Ammon's horn (tissue), 1 donor: Measurements from ENCODE around the gene ACAP1.
A peak's percentile ranks its signal among the peaks of the same experiment; 100 is the strongest.

Experiments used
- DNase-seq: peaks from one replicate; pipeline ENCODE4 v3.0.0-alpha.2; 2016; ENCODE audit warnings: low spot score

The ACAP1 gene

GRCh38 chr17:7336240-7337175, at the start of gene ACAP1:
Gene ACAP1 (plus strand): TSS chr17:7336529. CDS start chr17:7336735, 206 bp downstream.
- DNase-seq, result no peak

DNA sequence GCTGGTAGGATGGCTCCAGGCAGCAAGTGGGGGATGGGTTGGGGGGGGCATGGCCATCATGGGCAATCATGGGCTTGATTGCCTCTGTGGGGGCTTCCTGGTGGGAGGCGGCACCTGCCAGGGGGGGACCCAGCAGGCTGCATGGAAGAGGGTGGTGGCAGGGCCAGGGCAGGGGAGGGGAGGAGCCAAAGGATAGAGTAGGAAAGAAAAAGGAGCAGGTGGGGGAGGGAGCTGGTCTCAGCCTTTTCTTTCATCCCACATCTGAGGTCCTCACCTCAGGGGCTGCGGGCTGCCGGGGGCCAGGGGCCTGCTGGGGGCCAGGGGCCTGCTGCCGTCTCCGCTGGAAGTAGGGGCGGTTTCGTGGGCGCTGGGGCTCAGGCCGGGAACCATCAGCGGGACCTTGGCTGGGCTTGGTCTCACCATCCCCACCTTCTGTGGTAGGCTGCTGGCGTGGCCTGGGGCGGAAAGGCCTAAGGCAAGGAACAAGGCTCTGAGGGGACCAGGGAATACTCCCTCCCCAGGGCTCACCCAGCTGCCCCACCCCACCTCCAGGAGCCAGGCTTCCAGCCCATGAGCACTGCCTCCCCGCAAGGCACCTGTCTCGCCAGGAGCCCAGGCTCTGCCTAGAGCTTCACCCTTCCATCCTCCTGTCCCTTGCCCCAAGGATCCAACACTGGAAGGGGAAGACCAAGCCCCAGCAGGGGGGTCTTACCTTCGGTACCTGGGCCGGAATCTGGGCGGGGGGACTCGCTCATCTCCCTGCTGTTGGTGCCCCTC, 46.9 kb upstream of the ACAP1 start:
- DNase-seq, result no peak

GRCh38 chr17:7290166-7290565, 46.2 kb upstream of the ACAP1 start:
- DNase-seq, result no peak

- no peak for DNase-seq
Measured at GRCh38 chr17:7290685-7291084, 45.6 kb upstream of the ACAP1 start.

DNA sequence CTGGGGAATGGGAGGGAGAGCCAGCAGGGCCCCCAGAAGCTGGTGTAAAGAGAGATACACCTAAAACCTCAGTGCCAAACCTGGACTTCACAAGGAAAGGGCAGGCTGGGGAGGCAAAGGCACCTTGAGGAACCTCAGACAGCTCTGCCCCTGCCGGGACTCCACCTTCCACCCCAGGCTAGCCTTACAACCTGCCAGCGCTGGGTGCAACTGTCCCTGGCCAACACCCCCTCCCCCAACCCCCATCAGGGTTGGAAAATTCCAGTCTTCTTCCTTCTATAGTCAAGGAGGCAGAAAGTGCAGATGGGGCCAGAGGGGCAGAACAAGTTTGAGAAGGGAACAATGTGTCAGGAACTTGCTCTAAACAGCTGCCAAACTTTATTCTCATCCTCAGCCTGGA, 44.1 kb upstream of the ACAP1 start:
- DNase-seq, result no peak

DNA sequence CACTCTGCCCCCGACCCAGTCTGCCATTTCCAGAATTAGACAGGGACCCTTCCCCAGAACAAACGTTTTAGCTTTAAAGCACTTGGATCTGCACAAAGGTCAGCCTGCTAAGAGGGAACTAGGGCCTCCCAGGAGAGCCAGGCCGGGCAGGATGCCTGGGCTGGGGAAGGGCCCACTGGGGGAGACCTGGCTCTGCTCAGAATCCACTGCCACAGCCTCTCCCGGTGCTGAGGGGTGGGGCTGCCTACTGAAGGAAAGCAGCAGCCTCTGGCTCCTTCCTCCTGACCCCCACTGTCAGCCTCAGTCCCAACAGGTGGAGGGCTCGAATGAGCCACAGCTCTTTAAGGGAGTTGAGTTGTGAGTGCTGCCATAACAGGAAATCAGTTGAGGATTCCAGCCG, 43.6 kb upstream of the ACAP1 start:
- DNase-seq, result no peak

GRCh38 chr17:7293159-7293558, 43.2 kb upstream of the ACAP1 start:
- no peak for DNase-seq

GRCh38 chr17:7293816-7294613, 42.3 kb upstream of the ACAP1 start:
- no peak for DNase-seq

- peak; percentile 30 for DNase-seq
Measured at GRCh38 chr17:7294614-7295153, 41.6 kb upstream of the ACAP1 start, which contains the start of gene YBX2. Gene YBX2 (minus strand): TSS chr17:7294639. CDS start chr17:7294500, 139 bp downstream.

- no peak for DNase-seq
Measured at GRCh38 chr17:7295230-7296180, 40.8 kb upstream of the ACAP1 start.

DNA sequence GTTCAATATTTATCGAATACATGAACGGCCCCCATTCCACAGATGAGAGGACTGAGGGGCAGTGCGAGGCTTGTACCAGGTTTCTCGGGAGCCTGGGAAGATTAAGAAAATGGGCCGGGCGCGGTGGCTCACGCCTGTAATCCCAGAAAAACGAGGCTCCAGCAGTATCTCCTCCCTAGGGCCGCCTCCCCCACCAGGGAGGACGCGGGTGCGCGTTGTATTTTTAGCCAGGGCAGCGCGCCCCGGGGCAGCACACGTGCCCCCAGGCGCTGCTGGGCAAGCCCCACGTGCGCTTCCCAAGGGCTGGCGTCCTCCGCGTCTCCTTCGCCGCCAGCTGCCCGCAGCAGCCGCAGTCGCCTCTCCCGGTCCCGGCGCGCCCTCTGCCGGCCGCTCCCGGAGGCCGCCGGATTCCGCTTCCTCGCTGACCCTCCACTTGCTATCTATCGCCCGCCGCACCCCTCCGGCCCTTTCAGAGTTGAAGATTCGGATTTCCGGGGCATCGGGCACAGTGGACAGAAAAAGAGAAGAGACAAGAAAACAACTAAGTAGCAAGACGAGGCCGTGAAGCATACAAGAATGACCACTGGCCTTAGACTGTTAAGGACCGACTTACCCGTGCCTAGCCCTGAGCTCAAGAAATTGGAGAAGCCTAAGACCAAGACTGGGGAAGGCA, 40.0 kb upstream of the ACAP1 start:
- DNase-seq, result peak; percentile 83

- DNase-seq, result no peak
Measured at GRCh38 chr17:7304179-7304578, 32.1 kb upstream of the ACAP1 start.

DNA sequence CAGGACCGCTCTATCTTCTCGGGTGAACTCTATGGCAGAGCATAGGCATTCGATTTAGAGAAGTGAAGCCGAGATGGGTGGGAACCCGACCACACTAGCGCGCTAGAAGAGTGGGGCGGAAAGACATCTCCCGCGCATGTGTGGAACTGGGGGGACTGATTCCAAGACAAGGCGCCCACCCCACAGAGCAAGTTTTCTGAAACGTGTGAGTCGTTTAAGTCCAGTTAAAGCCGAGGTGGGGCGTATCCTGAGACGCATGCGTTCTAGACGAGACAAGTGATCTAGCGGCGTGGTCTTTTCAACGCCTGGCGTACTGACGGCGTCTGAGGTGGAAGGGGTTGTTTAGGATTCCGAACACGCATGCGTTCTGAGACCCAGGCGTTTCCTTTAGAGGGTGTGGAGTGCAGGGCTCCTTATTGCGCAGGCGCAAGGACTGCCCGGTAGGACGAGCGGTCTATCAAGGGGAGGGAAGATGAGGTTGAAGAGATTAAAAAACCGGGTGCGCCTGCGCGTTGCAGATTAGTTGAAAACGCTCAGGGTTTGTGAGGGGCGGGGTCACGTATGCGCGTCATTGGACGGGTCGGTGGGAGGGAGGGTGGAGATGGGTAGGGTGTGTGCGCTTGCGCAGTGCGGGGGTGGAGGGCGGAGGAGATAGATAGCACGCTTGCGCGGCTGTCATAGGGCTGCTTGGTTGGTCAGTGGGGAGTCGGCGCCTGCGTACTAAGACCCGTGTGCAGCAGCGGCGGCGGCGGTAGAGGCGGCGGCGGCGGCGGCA, 29.2 kb upstream of the ACAP1 start, which contains the start of gene EIF5A:
Gene EIF5A, plus strand, starts transcription at position 718 of the 775 bp plus-strand sequence. CDS start 2,008 bp downstream, outside the sequence.
- peak; percentile 99 for DNase-seq

DNA sequence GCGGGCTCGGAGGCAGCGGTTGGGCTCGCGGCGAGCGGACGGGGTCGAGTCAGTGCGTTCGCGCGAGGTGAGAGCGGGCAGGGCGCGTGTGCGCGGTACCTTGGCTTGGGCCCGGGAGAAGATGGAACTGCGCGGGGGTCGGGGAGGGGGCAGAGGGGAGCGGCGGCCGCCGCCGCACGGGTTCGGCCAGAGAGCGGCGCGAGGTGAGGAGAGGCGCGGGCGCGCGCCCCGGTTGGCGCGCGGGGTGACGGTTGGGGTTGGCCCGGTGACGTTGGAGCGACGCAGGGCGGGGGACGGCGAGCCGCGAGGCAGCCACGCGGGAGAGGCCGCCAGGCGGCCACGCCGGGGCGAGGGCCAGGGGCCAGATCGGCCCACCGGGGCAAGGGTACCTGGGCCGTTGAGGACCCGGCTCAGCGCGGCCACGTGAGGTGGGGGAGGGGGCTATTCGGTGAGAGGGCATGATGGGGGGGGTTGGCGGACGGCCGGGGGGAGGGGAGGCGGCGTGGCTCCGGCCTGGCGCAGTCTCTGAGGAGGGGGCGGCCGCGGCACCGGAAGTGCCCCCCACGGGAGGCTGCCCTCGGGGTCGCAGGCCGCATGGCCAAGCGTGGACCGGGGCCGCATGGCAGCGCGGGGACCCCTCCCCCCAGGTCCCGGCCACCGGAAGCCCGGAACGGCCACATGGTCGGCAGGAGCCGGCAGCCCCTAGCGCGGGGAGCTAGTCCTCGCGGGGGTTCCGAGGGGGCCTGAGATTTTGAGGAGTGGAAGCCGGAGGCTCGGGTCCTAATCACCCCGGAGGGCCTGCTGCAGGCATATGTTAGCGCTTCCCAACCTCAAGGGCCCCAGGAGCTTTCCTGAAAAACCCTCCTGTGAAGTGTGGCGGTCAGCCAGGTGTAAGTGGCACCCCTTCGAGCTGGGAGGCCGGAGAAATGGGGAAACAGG, 28.4 kb upstream of the ACAP1 start:
- DNase-seq, result peak; percentile 30

- peak; percentile 56 for DNase-seq
Measured at GRCh38 chr17:7308625-7309433, 27.5 kb upstream of the ACAP1 start.

- no peak for DNase-seq
Measured at GRCh38 chr17:7309628-7310027, 26.7 kb upstream of the ACAP1 start.

GRCh38 chr17:7311110-7311705, 25.1 kb upstream of the ACAP1 start:
- DNase-seq, result no peak
